Frontal cortex (tissue), 4 donors: ENCODE results near the gene COLEC11. TPM values are rescaled to one million over a fixed set of nuclear protein-coding genes. Genes with fewer than 3 reads are reported as not detected.
"Not testable (repeated sequence)": the region's sequence is repeated elsewhere in the genome, so short reads cannot be mapped to it uniquely, and the experiment has no call there.

Experiments used
- DNase-seq, 2 donors: peaks; one replicate each; pipeline ENCODE4 v3.0.0; 2012; ENCODE audit warnings: low spot score in 2 of 2
- FAIRE-seq: peaks from 2 replicates; lab custom pipeline; 2012; peaks lifted over from hg19 to GRCh38; lab: Jason Lieb, UNC
- total RNA-seq: library from RNA; depleted of rRNA; stranded (reverse); fragments of >200 nt; gene quantifications from one replicate; pipeline ENCODE4 v1.2.3, GENCODE V29; 2014
- donor health status: control.
- donor health status: control.
- donor health status: control.

COLEC11 gene
- total RNA-seq, 1 donor from 2014 or later = 0.41 TPM

- no peak for FAIRE-seq
Measured at GRCh38 chr2:3633982-3634595, 39.2 kb downstream of the COLEC11 start.

GRCh38 chr2:3634596-3635121 is 39.7 kb downstream of the COLEC11 start:
- FAIRE-seq = no peak

More at GRCh38 chr2:3633982-3634595, 39.2 kb downstream of the COLEC11 start:
- no peak for DNase-seq

GRCh38 chr2:3635171-3635974 is 40.5 kb downstream of the COLEC11 start:
- no peak for DNase-seq
- no peak for FAIRE-seq

More at GRCh38 chr2:3634596-3635121, 39.7 kb downstream of the COLEC11 start:
- no peak for DNase-seq

- not testable (repeated sequence) for FAIRE-seq
Measured at GRCh38 chr2:3635975-3636327, 41.0 kb downstream of the COLEC11 start.

GRCh38 chr2:3636586-3637310 is 41.8 kb downstream of the COLEC11 start:
- FAIRE-seq (no peak), DNase-seq (no peak)

More at GRCh38 chr2:3635975-3636327, 41.0 kb downstream of the COLEC11 start:
- DNase-seq = not testable (repeated sequence)

- DNase-seq (no peak), FAIRE-seq (no peak)
Measured at GRCh38 chr2:3637311-3637675, 42.4 kb downstream of the COLEC11 start.

GRCh38 chr2:3637692-3638455 is 43.0 kb downstream of the COLEC11 start:
- FAIRE-seq = no peak

GRCh38 chr2:3638456-3638810 is 43.5 kb downstream of the COLEC11 start:
- no peak for FAIRE-seq
- DNase-seq = no peak

More at GRCh38 chr2:3637692-3638455, 43.0 kb downstream of the COLEC11 start:
- DNase-seq = no peak

- DNase-seq (no peak), FAIRE-seq (no peak)
Measured at GRCh38 chr2:3639015-3639630, 44.2 kb downstream of the COLEC11 start.

- FAIRE-seq (no peak), DNase-seq (no peak)
Measured at GRCh38 chr2:3639653-3640052, 44.7 kb downstream of the COLEC11 start.

GRCh38 chr2:3641181-3641580 is 46.3 kb downstream of the COLEC11 start:
- DNase-seq (no peak), FAIRE-seq (no peak)

- FAIRE-seq = no peak
- DNase-seq = no peak
Measured at GRCh38 chr2:3641841-3642421, 47.0 kb downstream of the COLEC11 start.

GRCh38 chr2:3642521-3643215 is 47.8 kb downstream of the COLEC11 start:
- DNase-seq = no peak
- no peak for FAIRE-seq

- no peak for FAIRE-seq
- DNase-seq = no peak
Measured at GRCh38 chr2:3643371-3644245, 48.7 kb downstream of the COLEC11 start.

- DNase-seq (no peak), FAIRE-seq (no peak)
Measured at GRCh38 chr2:3644246-3644525, 49.3 kb downstream of the COLEC11 start.

GRCh38 chr2:3644891-3645605 is 50.1 kb downstream of the COLEC11 start:
- FAIRE-seq (no peak), DNase-seq (no peak)

- DNase-seq = no peak
Measured at GRCh38 chr2:3645745-3646389, 51.0 kb downstream of the COLEC11 start.

More at GRCh38 chr2:3645745-3646389, 51.0 kb downstream of the COLEC11 start:
- no peak for FAIRE-seq
